CD4-positive, alpha-beta T cell (primary cell): ENCODE results near the gene IRS1. TPM values are rescaled to one million over a fixed set of nuclear protein-coding genes. Genes with fewer than 3 reads are reported as not detected.
A peak's percentile ranks its signal among the peaks of the same experiment; 100 is the strongest.

Experiments
- ATAC-seq: fragments of 200-7000 bp; cut with Tn5 transposase; one replicate; pipeline ENCODE4 v1.10.0; 2022; ENCODE audit warnings: mild to moderate bottlenecking; ENCODE audit not compliant: poor library complexity
- CTCF ChIA-PET: fragments of 350-600 bp; sonication (Branson Sonifier 250); formaldehyde crosslinking; loops from one replicate; lab custom pipeline; 2021; ENCODE audit warnings: antibody characterized with exemption, inconsistent platforms; lab: Charles Lee
- POLR2A ChIA-PET: fragments of 350-600 bp; sonication (Branson Sonifier 250); formaldehyde crosslinking; loops from one replicate; lab custom pipeline; 2021; ENCODE audit warnings: antibody characterized with exemption, inconsistent platforms; lab: Charles Lee
- DNase-seq, 14 experiments: peaks; one replicate each; pipeline ENCODE4 v3.0.0-alpha.2; 2013 to 2020; ENCODE audit warnings: mixed read lengths in 2 of 14
- H3K27ac ChIP-seq, 2 donors: one replicate each; pipeline versions ENCODE4 v1.5.1 to v1.7.0; 2013; ENCODE audit warnings: low read length in 2 of 2, low read depth in 1 of 2, mild to moderate bottlenecking in 1 of 2
- H3K27me3 ChIP-seq, 2 experiments: 1 replicate in 1 of 2; 2 replicates in 1 of 2; pipeline versions ENCODE4 v1.6.1 to v1.7.0; 2013; ENCODE audit warnings: low read length in 2 of 2, control low read depth in 1 of 2, mild to moderate bottlenecking in 1 of 2, moderate library complexity in 1 of 2; ENCODE audit not compliant: insufficient read depth in 2 of 2, control insufficient read depth in 1 of 2
- H3K36me3 ChIP-seq: one replicate; pipeline ENCODE4 v1.6.1; 2013; ENCODE audit warnings: low read length, control low read depth; ENCODE audit not compliant: insufficient read depth
- H3K4me1 ChIP-seq: one replicate; pipeline ENCODE4 v1.6.1; 2013; ENCODE audit warnings: low read length, control low read depth; ENCODE audit not compliant: insufficient read depth
- H3K4me3 ChIP-seq: one replicate; pipeline ENCODE4 v1.5.1; 2013; ENCODE audit warnings: mild to moderate bottlenecking, low read length, moderate library complexity
- H3K9me3 ChIP-seq, 2 experiments: 1 replicate in 1 of 2; 2 replicates in 1 of 2; pipeline versions ENCODE4 v1.6.1 to v1.7.0; 2013; ENCODE audit warnings: low read length in 2 of 2, mild to moderate bottlenecking in 2 of 2, control low read depth in 1 of 2, moderate library complexity in 1 of 2; ENCODE audit not compliant: control insufficient read depth in 1 of 2, insufficient read depth in 1 of 2
- H3K27ac Mint-ChIP-seq: one replicate; pipeline ENCODE4 v1.8.0; 2020; ENCODE audit warnings: mixed read lengths
- H3K27me3 Mint-ChIP-seq: one replicate; pipeline ENCODE4 v1.8.0; 2021; ENCODE audit warnings: mixed read lengths
- H3K36me3 Mint-ChIP-seq: one replicate; pipeline ENCODE4 v1.8.0; 2021; ENCODE audit warnings: low read depth, mixed read lengths
- H3K4me1 Mint-ChIP-seq: one replicate; pipeline ENCODE4 v1.8.0; 2021; ENCODE audit warnings: low read depth, mixed read lengths
- H3K4me3 Mint-ChIP-seq: one replicate; pipeline ENCODE4 v1.8.0; 2020; ENCODE audit warnings: mild to moderate bottlenecking, mixed read lengths
- H3K9me3 Mint-ChIP-seq: one replicate; pipeline ENCODE4 v1.8.0; 2020; ENCODE audit warnings: mixed read lengths
- CTCF ChIP-seq: fragments of 200-600 bp; IDR thresholded peaks from one replicate; pipeline ENCODE4 v1.8.0; 2022; ENCODE audit warnings: antibody characterized with exemption, mild to moderate bottlenecking
- intact Hi-C, 2 experiments: fragments of 100-400 bp; cut with DNase I in 1 of 2; cut with micrococcal nuclease in 1 of 2; formaldehyde crosslinking; loops; one replicate each; pipeline versions ENCODE4 v1.15.1 to v1.9.0; 2023 to 2025; cut with DNase I, micrococcal nuclease
- total RNA-seq, 174 experiments: library from RNA in 2 of 174; stranded (reverse) in 2 of 174; gene quantifications; one replicate each; pipeline ENCODE4 v1.2.3 and lab custom pipeline; 2021 to 2026

IRS1 gene
- total RNA-seq, 2 experiments from 2014 or later, result 2.9 TPM

GRCh38 chr2:226775032-226775509 is 24.5 kb downstream of the IRS1 start:
- no peak for TF ChIP-seq CTCF
- Mint-ChIP-seq H3K4me3 (no peak overlapping the region), H3K27ac (no peak overlapping the region), H3K9me3 (peaks cover 5% of the 10 kb centered on the region), H3K36me3 (no peaks in the 10 kb centered on the region), H3K27me3 (no peaks in the 10 kb centered on the region), H3K4me1 (peaks cover 28% of the 10 kb centered on the region)
- ChIA-PET CTCF (no interaction called here), POLR2A (no interaction called here)
- Histone ChIP-seq H3K27ac (no peak overlapping the region), H3K4me1 (peaks cover 5% of the 10 kb centered on the region), H3K9me3 (no peaks in the 10 kb centered on the region), H3K36me3 (no peaks in the 10 kb centered on the region), H3K4me3 (no peak overlapping the region), H3K27me3 (no peaks in the 10 kb centered on the region)
- ATAC-seq (no peak), DNase-seq (no peak)
- intact Hi-C loops, result no loop called here

GRCh38 chr2:226773291-226773690 is 26.3 kb downstream of the IRS1 start:
- no peak for TF ChIP-seq CTCF
- H3K27me3 ChIP-seq, result no peaks in the 10 kb centered on the region
- peaks cover 5% of the 10 kb centered on the region for H3K9me3 Mint-ChIP-seq
- ChIA-PET POLR2A (interaction anchor here (1.0 to 3.4 kb wide), 6 partner anchors 12 to 62 kb away, joined by 3 to 19 read pairs (median 11); partner anchors contain the start of genes IRS1 and RHBDD1), CTCF (interaction anchor here (1.4 to 2.1 kb wide), 3 partner anchors 25 to 29 kb away, joined by 4 to 7 read pairs (median 5); partner anchors contain the start of gene IRS1)
- intact Hi-C loops, result no loop called here
- ATAC-seq (no peak), DNase-seq (no peak)
- no peak overlapping the region for H3K27ac Mint-ChIP-seq
- no peak overlapping the region for H3K27ac ChIP-seq
- H3K27me3 Mint-ChIP-seq, result no peaks in the 10 kb centered on the region
- H3K4me3 Mint-ChIP-seq, result peak overlapping the region; percentile 27
- H3K36me3 Mint-ChIP-seq, result no peaks in the 10 kb centered on the region
- H3K4me1 Mint-ChIP-seq, result peaks cover 28% of the 10 kb centered on the region
- H3K36me3 ChIP-seq, result no peaks in the 10 kb centered on the region
- no peak overlapping the region for H3K4me3 ChIP-seq
- H3K9me3 ChIP-seq, result no peaks in the 10 kb centered on the region
- H3K4me1 ChIP-seq, result peaks cover 5% of the 10 kb centered on the region

GRCh38 chr2:226772389-226773179 is 27.0 kb downstream of the IRS1 start:
- H3K9me3 Mint-ChIP-seq, result peaks cover 5% of the 10 kb centered on the region
- no peak overlapping the region for H3K27ac ChIP-seq
- DNase-seq, result peak in 3 of 14 experiments; percentile 26 to 67 (median 42)
- peak; percentile 68 for ATAC-seq
- peak overlapping the region; percentile 3 for H3K4me3 ChIP-seq
- H3K36me3 Mint-ChIP-seq, result no peaks in the 10 kb centered on the region
- peaks cover 5% of the 10 kb centered on the region for H3K4me1 ChIP-seq
- no peaks in the 10 kb centered on the region for H3K27me3 Mint-ChIP-seq
- POLR2A ChIA-PET, result interaction anchor here (0.6 to 3.4 kb wide), 10 partner anchors 11 to 120 kb away, joined by 3 to 19 read pairs (median 4); partner anchors contain the start of genes IRS1 and RHBDD1
- no peak for TF ChIP-seq CTCF
- H3K4me3 Mint-ChIP-seq, result peak overlapping the region; percentile 57
- H3K27me3 ChIP-seq, result no peaks in the 10 kb centered on the region
- CTCF ChIA-PET, result interaction anchor here (0.8 to 2.1 kb wide), 4 partner anchors 16 to 30 kb away, joined by 4 to 7 read pairs (median 4); partner anchors contain the start of gene IRS1
- H3K27ac Mint-ChIP-seq, result no peak overlapping the region
- no peaks in the 10 kb centered on the region for H3K9me3 ChIP-seq
- H3K36me3 ChIP-seq, result no peaks in the 10 kb centered on the region
- intact Hi-C loops, result no loop called here
- H3K4me1 Mint-ChIP-seq, result peaks cover 28% of the 10 kb centered on the region
